Vagina (tissue), 2 donors: ENCODE measurements around the gene ZNF518B. TPM values are rescaled to one million over a fixed set of nuclear protein-coding genes. Genes with fewer than 3 reads are reported as not detected.

Experiments used
- DNase-seq, 2 donors: peaks; one replicate each; pipeline ENCODE4 v3.0.0-alpha.2; 2017; ENCODE audit errors: extremely low spot score in 2 of 2
- H3K27ac ChIP-seq: fragments of 200-600 bp; sonication (generic); one replicate; pipeline ENCODE4 v1.5.1; 2019
- H3K27me3 ChIP-seq: fragments of 200-600 bp; sonication (generic); one replicate; pipeline ENCODE4 v1.5.1; 2019
- H3K36me3 ChIP-seq, 2 donors: fragments of 200-600 bp; sonication (generic); one replicate each; pipeline ENCODE4 v1.5.1; 2017 to 2019
- H3K4me1 ChIP-seq: fragments of 200-600 bp; sonication (generic); one replicate; pipeline ENCODE4 v1.5.1; 2019
- H3K4me3 ChIP-seq, 2 donors: fragments of 200-600 bp; sonication (generic); 1 replicate in 1 of 2; 2 replicates in 1 of 2; pipeline ENCODE4 v1.5.1; 2016 to 2019
- H3K9me3 ChIP-seq: fragments of 200-600 bp; sonication (generic); one replicate; pipeline ENCODE4 v1.5.1; 2019
- CTCF ChIP-seq, 3 experiments: fragments of 450-650 bp in 2 of 3; fragments of 200-600 bp in 1 of 3; sonication (generic) in 1 of 3; IDR thresholded peaks; one replicate each; pipeline ENCODE4 v1.5.1; 2017 to 2019; ENCODE audit warnings: antibody characterized with exemption in 3 of 3, mild to moderate bottlenecking in 2 of 3, moderate library complexity in 2 of 3
- POLR2A ChIP-seq, 2 donors: fragments of 450-650 bp; IDR thresholded peaks; one replicate each; pipeline ENCODE4 v1.6.1; 2017; ENCODE audit warnings: antibody characterized with exemption in 2 of 2, mild to moderate bottlenecking in 2 of 2, moderate library complexity in 2 of 2
- POLR2AphosphoS5 ChIP-seq, 2 donors: sonication (generic); formaldehyde crosslinking; IDR thresholded peaks; one replicate each; pipeline ENCODE4 v1.9.0; 2017; ENCODE audit warnings: antibody characterized with exemption in 2 of 2, mild to moderate bottlenecking in 2 of 2, low read depth in 1 of 2; ENCODE audit not compliant: insufficient read depth in 1 of 2
- intact Hi-C: fragments of 100-400 bp; cut with DNase I; formaldehyde crosslinking; loops from one replicate; pipeline ENCODE4 v1.15.1; 2023
- total RNA-seq: library from RNA; depleted of rRNA; stranded (reverse); fragments of >200 nt; gene quantifications from one replicate; pipeline ENCODE4 v1.2.3, GENCODE V29; 2016

ZNF518B gene
- total RNA-seq, 1 donor from 2014 or later = 38.3 TPM

- Histone ChIP-seq H3K27me3 (no peaks in the 10 kb centered on the region), H3K4me3 (no peak overlapping the region), H3K27ac (no peak overlapping the region), H3K36me3 (no peaks in the 10 kb centered on the region), H3K4me1 (no peaks in the 10 kb centered on the region), H3K9me3 (no peaks in the 10 kb centered on the region)
- TF ChIP-seq POLR2A (IDR thresholded peaks at IDR 0.05) (no peak), POLR2AphosphoS5 (IDR thresholded peaks at IDR 0.05; ENCODE audit: insufficient read depth in 1 of 2, low read depth in 1 of 2) (no peak), CTCF (IDR thresholded peaks at IDR 0.05) (no peak)
- DNase-seq = no peak
- intact Hi-C loops = no loop called here
These were observed 33.8 kb upstream of the ZNF518B start for GRCh38 chr4:10490996-10491395.

- no peak overlapping the region for H3K27ac ChIP-seq
- H3K36me3 ChIP-seq = no peaks in the 10 kb centered on the region
- DNase-seq = no peak
- H3K9me3 ChIP-seq = no peaks in the 10 kb centered on the region
- H3K4me1 ChIP-seq = no peaks in the 10 kb centered on the region
- no peaks in the 10 kb centered on the region for H3K27me3 ChIP-seq
- intact Hi-C loops = no loop called here
- TF ChIP-seq POLR2A (IDR thresholded peaks at IDR 0.05) (no peak), CTCF (IDR thresholded peaks at IDR 0.05) (no peak), POLR2AphosphoS5 (IDR thresholded peaks at IDR 0.05; ENCODE audit: insufficient read depth in 1 of 2, low read depth in 1 of 2) (no peak)
- H3K4me3 ChIP-seq = no peak overlapping the region
These were observed 25.7 kb upstream of the ZNF518B start for GRCh38 chr4:10482913-10483312.

- no peak for TF ChIP-seq POLR2AphosphoS5 (IDR thresholded peaks at IDR 0.05; ENCODE audit: insufficient read depth in 1 of 2, low read depth in 1 of 2)
- no peak for TF ChIP-seq POLR2A (IDR thresholded peaks at IDR 0.05)
- no peak for TF ChIP-seq CTCF (IDR thresholded peaks at IDR 0.05)
These were observed 23.4 kb upstream of the ZNF518B start for GRCh38 chr4:10480616-10481015.

GRCh38 chr4:10478621-10479020 lies 21.4 kb upstream of the ZNF518B start:
- Histone ChIP-seq H3K27ac (no peak overlapping the region), H3K27me3 (no peaks in the 10 kb centered on the region), H3K36me3 (no peaks in the 10 kb centered on the region), H3K4me3 (no peak overlapping the region), H3K4me1 (no peaks in the 10 kb centered on the region), H3K9me3 (no peaks in the 10 kb centered on the region)
- DNase-seq = no peak
- intact Hi-C loops = no loop called here
- no peak for TF ChIP-seq CTCF (IDR thresholded peaks at IDR 0.05)
- no peak for TF ChIP-seq POLR2AphosphoS5 (IDR thresholded peaks at IDR 0.05; ENCODE audit: insufficient read depth in 1 of 2, low read depth in 1 of 2)
- no peak for TF ChIP-seq POLR2A (IDR thresholded peaks at IDR 0.05)

More at GRCh38 chr4:10480616-10481015, 23.4 kb upstream of the ZNF518B start:
- Histone ChIP-seq H3K4me3 (no peak overlapping the region), H3K27ac (no peak overlapping the region), H3K27me3 (no peaks in the 10 kb centered on the region), H3K36me3 (no peaks in the 10 kb centered on the region), H3K9me3 (no peaks in the 10 kb centered on the region), H3K4me1 (no peaks in the 10 kb centered on the region)
- DNase-seq = no peak
- intact Hi-C loops = no loop called here

- Histone ChIP-seq H3K9me3 (no peaks in the 10 kb centered on the region), H3K27ac (no peak overlapping the region), H3K36me3 (no peaks in the 10 kb centered on the region), H3K4me3 (no peak overlapping the region), H3K27me3 (no peaks in the 10 kb centered on the region), H3K4me1 (no peaks in the 10 kb centered on the region)
- DNase-seq = no peak
- intact Hi-C loops = no loop called here
- no peak for TF ChIP-seq CTCF (IDR thresholded peaks at IDR 0.05)
- TF ChIP-seq POLR2AphosphoS5 (IDR thresholded peaks at IDR 0.05; ENCODE audit: insufficient read depth in 1 of 2, low read depth in 1 of 2) = no peak
- TF ChIP-seq POLR2A (IDR thresholded peaks at IDR 0.05) = no peak
These were observed 13.3 kb upstream of the ZNF518B start for GRCh38 chr4:10470505-10470904.
